ENCODE data around the gene SSBP1. TPM values are rescaled to one million over a fixed set of nuclear protein-coding genes. Genes with fewer than 3 reads are reported as not detected.
A peak's percentile ranks its signal among the peaks of the same experiment; 100 is the strongest.

The SSBP1 gene
- total RNA-seq, 6 experiments from 2014 or later = 122 to 180 (median 147) TPM

GRCh38 chr7:141700296-141700847, 37.8 kb upstream of the SSBP1 start:
- Mint-ChIP-seq H3K36me3 (ENCODE audit: low read depth) (no peaks in the 10 kb centered on the region), H3K27me3 (ENCODE audit: insufficient read depth) (peaks cover 14% of the 10 kb centered on the region), H3K4me3 (peak overlapping the region; percentile 76), H3K4me1 (ENCODE audit: low read depth) (peaks cover 52% of the 10 kb centered on the region), H3K27ac (no peak overlapping the region), H3K9me3 (no peaks in the 10 kb centered on the region)
- no peak for TF ChIP-seq CTCF (IDR thresholded peaks at IDR 0.05)
- DNase-seq = peak; percentile 3

- no peak for TF ChIP-seq CTCF (IDR thresholded peaks at IDR 0.05)
- H3K27ac Mint-ChIP-seq = no peak overlapping the region
- peaks cover 55% of the 10 kb centered on the region for H3K4me1 Mint-ChIP-seq (ENCODE audit: low read depth)
- DNase-seq = peak; percentile 7
- H3K36me3 Mint-ChIP-seq (ENCODE audit: low read depth) = no peaks in the 10 kb centered on the region
- peaks cover 16% of the 10 kb centered on the region for H3K27me3 Mint-ChIP-seq (ENCODE audit: insufficient read depth)
- H3K9me3 Mint-ChIP-seq = no peaks in the 10 kb centered on the region
- peak overlapping the region; percentile 76 for H3K4me3 Mint-ChIP-seq
These were observed 37.2 kb upstream of the SSBP1 start for GRCh38 chr7:141700848-141701371.

GRCh38 chr7:141701489-141702046, 36.6 kb upstream of the SSBP1 start:
- H3K4me1 Mint-ChIP-seq (ENCODE audit: low read depth) = peaks cover 51% of the 10 kb centered on the region
- no peak for DNase-seq

GRCh38 chr7:141702047-141702567, 36.1 kb upstream of the SSBP1 start, which contains the start of gene DENND11:
TSS of gene DENND11 (minus strand) at chr7:141702166. CDS start at chr7:141702153, 13 bp downstream.
- Mint-ChIP-seq H3K36me3 (ENCODE audit: low read depth) (no peaks in the 10 kb centered on the region), H3K4me3 (peak within 1 kb of the TSS; percentile 78), H3K27me3 (ENCODE audit: insufficient read depth) (peaks cover 16% of the 10 kb centered on the region), H3K4me1 (ENCODE audit: low read depth) (peaks cover 46% of the 10 kb centered on the region), H3K27ac (no peak within 1 kb of the TSS), H3K9me3 (no peaks in the 10 kb centered on the region)
- no peak for DNase-seq
- TF ChIP-seq CTCF (IDR thresholded peaks at IDR 0.05) = no peak

More at GRCh38 chr7:141701489-141702046, 36.6 kb upstream of the SSBP1 start:
- H3K36me3 Mint-ChIP-seq (ENCODE audit: low read depth) = no peaks in the 10 kb centered on the region
- H3K27ac Mint-ChIP-seq = no peak overlapping the region
- peaks cover 16% of the 10 kb centered on the region for H3K27me3 Mint-ChIP-seq (ENCODE audit: insufficient read depth)
- TF ChIP-seq CTCF (IDR thresholded peaks at IDR 0.05) = no peak
- peak overlapping the region; percentile 76 for H3K4me3 Mint-ChIP-seq
- H3K9me3 Mint-ChIP-seq = no peaks in the 10 kb centered on the region

GRCh38 chr7:141702892-141703291, 35.3 kb upstream of the SSBP1 start:
- Mint-ChIP-seq H3K4me1 (ENCODE audit: low read depth) (peaks cover 38% of the 10 kb centered on the region), H3K9me3 (no peaks in the 10 kb centered on the region), H3K27me3 (ENCODE audit: insufficient read depth) (peaks cover 16% of the 10 kb centered on the region), H3K36me3 (ENCODE audit: low read depth) (no peaks in the 10 kb centered on the region), H3K27ac (no peak overlapping the region), H3K4me3 (peak overlapping the region; percentile 78; the same call in 1 of the 2 replicates)
- TF ChIP-seq CTCF (IDR thresholded peaks at IDR 0.05) = no peak
- no peak for DNase-seq

Data from HFFc6 (cell line).